ENCODE results near the gene FOXK1. TPM values are rescaled to one million over a fixed set of nuclear protein-coding genes. Genes with fewer than 3 reads are reported as not detected.

The FOXK1 gene
- total and polyA plus RNA-seq, 2 of the 13 experiments (the other 11 are each of a cell fraction or from before 2014, with no cell fraction given) = 4.6 to 8.8 TPM

- no peak for TF ChIP-seq TRAFD1 (CRISPR knock-in tag; IDR thresholded peaks at IDR 0.05; ENCODE audit: borderline replicate concordance)
- TF ChIP-seq TOPORS (CRISPR knock-in tag; IDR thresholded peaks at IDR 0.05) = peak; percentile 98
- TF ChIP-seq HNRNPH1 (optimal IDR thresholded peaks at IDR 0.05; ENCODE audit: low read depth, low read length) = no peak
- no peak for TF ChIP-seq SIN3B (IDR thresholded peaks at IDR 0.05; ENCODE audit: low read length)
- TF ChIP-seq SAFB2 (CRISPR knock-in tag; IDR thresholded peaks at IDR 0.05; ENCODE audit: borderline replicate concordance, low read depth) = peak; percentile 99
- peak; percentile 28 for TF ChIP-seq STAG1 (CRISPR knock-in tag; IDR thresholded peaks at IDR 0.05)
- TF ChIP-seq STAT5B (CRISPR knock-in tag; IDR thresholded peaks at IDR 0.05) = no peak
- TF ChIP-seq NR1H2 (CRISPR knock-in tag; IDR thresholded peaks at IDR 0.05; ENCODE audit: borderline replicate concordance, low read depth) = peak; percentile 67; the same call in 1 of the 2 replicates
- TF ChIP-seq GMEB1 (CRISPR knock-in tag; IDR thresholded peaks at IDR 0.05; ENCODE audit: borderline replicate concordance) = peak; percentile 88
- TF ChIP-seq GABPB1 (CRISPR knock-in tag; IDR thresholded peaks at IDR 0.05) = peak; percentile 92
- TF ChIP-seq ZSCAN29 (CRISPR knock-in tag; conservative IDR thresholded peaks at IDR 0.05) = 0 out of 2 replicates have a peak, but pooled peaks have one; percentile 16
- peak; percentile 97 for TF ChIP-seq TFDP1 (CRISPR knock-in tag; IDR thresholded peaks at IDR 0.05; ENCODE audit: borderline replicate concordance)
- no peak; the same call in 1 of the 2 replicates for TF ChIP-seq ZNF136 (CRISPR knock-in tag; IDR thresholded peaks at IDR 0.05; ENCODE audit: low read depth)
- no peak; the same call in 1 of the 2 replicates for TF ChIP-seq ZFAT (CRISPR knock-in tag; conservative IDR thresholded peaks at IDR 0.05)
- peak; percentile 86; the same call in 1 of the 2 replicates for TF ChIP-seq ZNF564 (CRISPR knock-in tag; IDR thresholded peaks at IDR 0.05)
- no peak for TF ChIP-seq ZNF335 (CRISPR knock-in tag; IDR thresholded peaks at IDR 0.05)
- TF ChIP-seq ZBTB42 (CRISPR knock-in tag; IDR thresholded peaks at IDR 0.05) = peak; percentile 91
- no peak for TF ChIP-seq ELF4 (CRISPR knock-in tag; IDR thresholded peaks at IDR 0.05; ENCODE audit: borderline replicate concordance)
- no peak; the same call in 1 of the 2 replicates for TF ChIP-seq ZNF430 (CRISPR knock-in tag; IDR thresholded peaks at IDR 0.05)
- no peak for TF ChIP-seq ZNF296 (CRISPR knock-in tag; conservative IDR thresholded peaks at IDR 0.05)
- no peak; a peak in 1 of 4 replicates for TF ChIP-seq EP300 (IDR thresholded peaks at IDR 0.05; ENCODE audit: low read depth in 2 of 2, low read length in 2 of 2)
- no peak for TF ChIP-seq EP300 (CRISPR knock-in tag; IDR thresholded peaks at IDR 0.05; ENCODE audit: borderline replicate concordance)
- no peak for TF ChIP-seq NFE2 (CRISPR knock-in tag; IDR thresholded peaks at IDR 0.05)
- TF ChIP-seq MED13 (CRISPR knock-in tag; IDR thresholded peaks at IDR 0.05) = peak; percentile 54; the same call in 1 of the 2 replicates
- TF ChIP-seq ZFP1 (CRISPR knock-in tag; IDR thresholded peaks at IDR 0.05) = no peak
- TF ChIP-seq MTA3 (CRISPR knock-in tag; IDR thresholded peaks at IDR 0.05) = no peak
- no peak for TF ChIP-seq ZFP37 (CRISPR knock-in tag; IDR thresholded peaks at IDR 0.05; ENCODE audit: borderline replicate concordance)
- TF ChIP-seq CCDC6 (CRISPR knock-in tag; IDR thresholded peaks at IDR 0.05) = peak; percentile 100
These were observed 40.2 kb upstream of the FOXK1 start (continued) for GRCh38 chr7:4641667-4642467.

All from HepG2 (cell line).